Measurements from ENCODE around the gene AP3B1. TPM values are rescaled to one million over a fixed set of nuclear protein-coding genes. Genes with fewer than 3 reads are reported as not detected.

AP3B1 gene
- polyA plus RNA-seq, 1 of the 3 experiments (the other 2 are of a cell fraction), result 18.0 TPM

DNA sequence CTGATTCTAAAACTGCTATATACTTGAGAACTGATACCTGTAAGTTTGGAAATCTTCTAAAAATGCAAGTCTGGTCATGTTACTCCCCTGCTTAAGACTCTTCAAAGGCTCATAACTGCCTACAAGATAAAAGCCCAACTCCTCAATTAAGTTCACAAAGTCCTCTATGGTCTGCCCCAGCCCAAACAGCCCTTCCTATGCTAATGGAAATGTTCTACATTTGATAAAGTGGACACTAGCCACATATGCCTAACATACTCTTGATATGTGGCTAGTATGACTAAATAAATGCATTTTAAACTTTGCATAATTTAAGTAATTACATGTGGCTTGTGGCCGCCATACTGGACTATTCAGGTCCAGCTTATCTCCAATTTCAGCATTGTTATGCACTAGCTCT lies 204.5 kb downstream of the AP3B1 start:
- no peaks in the 10 kb centered on the region for H3K27me3 ChIP-seq (ENCODE audit: insufficient read depth)
- WGBS (ENCODE audit: low lambda C conversion rate), result 100% methylated on average over 1 of the region's 1 CpG
- no peak for DNase-seq
- no peaks in the 10 kb centered on the region for H4K20me1 ChIP-seq (ENCODE audit: insufficient read depth)
- no peaks in the 10 kb centered on the region for H3K9me2 ChIP-seq
- no peaks in the 10 kb centered on the region; the same call in 1 of the 2 replicates for H3K79me2 ChIP-seq (ENCODE audit: insufficient read depth)
- H3F3A ChIP-seq (replicated peaks; ENCODE audit: insufficient read depth), result no peaks in the 10 kb centered on the region
- no peaks in the 10 kb centered on the region for H3K9me3 ChIP-seq
- ChIA-PET CTCF (interaction anchor here (0.9 to 1.3 kb wide), 2 partner anchors 9 to 36 kb away, joined by 3 read pairs; no protein-coding TSS in a partner anchor), POLR2A (no interaction called here)
- no peaks in the 10 kb centered on the region for H3K4me1 ChIP-seq (ENCODE audit: control insufficient read depth in 1 of 2, insufficient read depth in 2 of 2, low read depth in 1 of 2, low read length in 1 of 2)
- no peak overlapping the region for H2AFZ ChIP-seq (ENCODE audit: low read depth)
- no peak overlapping the region for H3K27ac ChIP-seq (ENCODE audit: low read depth in 2 of 2, low read length in 1 of 2)
- TF ChIP-seq POLR2AphosphoS5 (IDR thresholded peaks at IDR 0.05; ENCODE audit: low read depth, low read length) (no peak), RXRA (IDR thresholded peaks at IDR 0.05; ENCODE audit: borderline replicate concordance, low read depth) (no peak), RCOR1 (IDR thresholded peaks at IDR 0.05; ENCODE audit: low read length) (no peak), RAD21 (IDR thresholded peaks at IDR 0.05; ENCODE audit: low read length) (no peak), SMC3 (IDR thresholded peaks at IDR 0.05; ENCODE audit: low read depth, low read length) (no peak), SIN3A (IDR thresholded peaks at IDR 0.05; ENCODE audit: borderline replicate concordance, low read depth, low read length) (no peak), NFIC (IDR thresholded peaks at IDR 0.05; ENCODE audit: borderline replicate concordance) (no peak), MXI1 (IDR thresholded peaks at IDR 0.05; ENCODE audit: low read depth, low read length) (no peak), EP300 (IDR thresholded peaks at IDR 0.05; ENCODE audit: borderline replicate concordance in 1 of 2, low read depth in 1 of 2, low read length in 1 of 2) (no peak), TAF1 (IDR thresholded peaks at IDR 0.05; ENCODE audit: borderline replicate concordance, low read depth, low read length) (no peak), ELF1 (IDR thresholded peaks at IDR 0.05) (no peak), FOXJ3 (CRISPR knock-in tag; IDR thresholded peaks at IDR 0.05) (no peak), NRF1 (IDR thresholded peaks at IDR 0.05; ENCODE audit: low read depth, low read length) (no peak)
- TF ChIP-seq, protein P1, sequence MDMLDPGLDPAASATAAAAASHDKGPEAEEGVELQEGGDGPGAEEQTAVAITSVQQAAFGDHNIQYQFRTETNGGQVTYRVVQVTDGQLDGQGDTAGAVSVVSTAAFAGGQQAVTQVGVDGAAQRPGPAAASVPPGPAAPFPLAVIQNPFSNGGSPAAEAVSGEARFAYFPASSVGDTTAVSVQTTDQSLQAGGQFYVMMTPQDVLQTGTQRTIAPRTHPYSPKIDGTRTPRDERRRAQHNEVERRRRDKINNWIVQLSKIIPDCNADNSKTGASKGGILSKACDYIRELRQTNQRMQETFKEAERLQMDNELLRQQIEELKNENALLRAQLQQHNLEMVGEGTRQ (IDR thresholded peaks at IDR 0.05; ENCODE audit: borderline replicate concordance, low read depth, low read length), result no peak
- H3K4me2 ChIP-seq, result no peak overlapping the region
- no peak overlapping the region for H3K4me3 ChIP-seq (ENCODE audit: low read depth in 2 of 2, low read length in 1 of 2)
- H3K9ac ChIP-seq, result no peak overlapping the region
- peaks cover 30 to 55% of the 10 kb centered on the region in 2 experiments for H3K36me3 ChIP-seq (replicated peaks in 1 of 2; ENCODE audit: control insufficient read depth in 1 of 2, insufficient read depth in 2 of 2, low read length in 1 of 2)

DNA sequence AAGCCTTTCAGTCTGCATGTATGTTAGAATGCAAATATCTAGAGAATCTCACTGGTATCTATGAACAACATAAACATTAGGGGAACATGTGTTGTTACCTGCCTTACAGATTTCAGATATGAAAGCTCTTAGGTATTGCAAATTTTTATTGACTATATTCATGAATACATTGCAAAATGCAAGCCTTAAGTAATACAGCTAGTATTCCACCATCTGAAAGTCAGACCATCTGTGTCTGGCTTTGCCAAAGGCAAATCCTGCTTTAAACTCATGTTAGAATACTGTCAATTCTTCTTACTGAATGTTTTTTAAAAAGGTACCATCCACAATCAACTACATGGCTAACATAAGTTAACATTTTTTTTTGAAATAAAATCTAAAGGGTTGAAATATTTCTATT lies 215.6 kb downstream of the AP3B1 start:
- H3K27me3 ChIP-seq (ENCODE audit: insufficient read depth), result no peaks in the 10 kb centered on the region
- CTCF ChIA-PET, result no interaction called here
- no peak overlapping the region for H2AFZ ChIP-seq (ENCODE audit: low read depth)
- peaks cover 3% of the 10 kb centered on the region for H3F3A ChIP-seq (replicated peaks; ENCODE audit: insufficient read depth)
- H3K9me2 ChIP-seq, result no peaks in the 10 kb centered on the region
- peaks cover 3 to 16% of the 10 kb centered on the region in 2 experiments for H3K36me3 ChIP-seq (replicated peaks in 1 of 2; ENCODE audit: control insufficient read depth in 1 of 2, insufficient read depth in 2 of 2, low read length in 1 of 2)
- no peak overlapping the region for H3K9ac ChIP-seq
- no peak for DNase-seq
- no peaks in the 10 kb centered on the region for H3K4me1 ChIP-seq (ENCODE audit: control insufficient read depth in 1 of 2, insufficient read depth in 2 of 2, low read depth in 1 of 2, low read length in 1 of 2)
- no peaks in the 10 kb centered on the region for H3K79me2 ChIP-seq (ENCODE audit: insufficient read depth)
- no peak overlapping the region for H3K4me3 ChIP-seq (ENCODE audit: low read depth in 2 of 2, low read length in 1 of 2)
- H3K9me3 ChIP-seq, result no peaks in the 10 kb centered on the region
- no peak overlapping the region for H3K4me2 ChIP-seq
- POLR2A ChIA-PET, result no interaction called here
- H4K20me1 ChIP-seq (ENCODE audit: insufficient read depth), result no peaks in the 10 kb centered on the region
- H3K27ac ChIP-seq (ENCODE audit: low read depth in 2 of 2, low read length in 1 of 2), result no peak overlapping the region
- no peak for TF ChIP-seq FOXJ3 (CRISPR knock-in tag; IDR thresholded peaks at IDR 0.05)
- TF ChIP-seq, protein P2, sequence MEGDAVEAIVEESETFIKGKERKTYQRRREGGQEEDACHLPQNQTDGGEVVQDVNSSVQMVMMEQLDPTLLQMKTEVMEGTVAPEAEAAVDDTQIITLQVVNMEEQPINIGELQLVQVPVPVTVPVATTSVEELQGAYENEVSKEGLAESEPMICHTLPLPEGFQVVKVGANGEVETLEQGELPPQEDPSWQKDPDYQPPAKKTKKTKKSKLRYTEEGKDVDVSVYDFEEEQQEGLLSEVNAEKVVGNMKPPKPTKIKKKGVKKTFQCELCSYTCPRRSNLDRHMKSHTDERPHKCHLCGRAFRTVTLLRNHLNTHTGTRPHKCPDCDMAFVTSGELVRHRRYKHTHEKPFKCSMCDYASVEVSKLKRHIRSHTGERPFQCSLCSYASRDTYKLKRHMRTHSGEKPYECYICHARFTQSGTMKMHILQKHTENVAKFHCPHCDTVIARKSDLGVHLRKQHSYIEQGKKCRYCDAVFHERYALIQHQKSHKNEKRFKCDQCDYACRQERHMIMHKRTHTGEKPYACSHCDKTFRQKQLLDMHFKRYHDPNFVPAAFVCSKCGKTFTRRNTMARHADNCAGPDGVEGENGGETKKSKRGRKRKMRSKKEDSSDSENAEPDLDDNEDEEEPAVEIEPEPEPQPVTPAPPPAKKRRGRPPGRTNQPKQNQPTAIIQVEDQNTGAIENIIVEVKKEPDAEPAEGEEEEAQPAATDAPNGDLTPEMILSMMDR (IDR thresholded peaks at IDR 0.05), result no peak
- TF ChIP-seq POLR2AphosphoS5 (IDR thresholded peaks at IDR 0.05; ENCODE audit: low read depth, low read length), result no peak
- TF ChIP-seq, protein P3, sequence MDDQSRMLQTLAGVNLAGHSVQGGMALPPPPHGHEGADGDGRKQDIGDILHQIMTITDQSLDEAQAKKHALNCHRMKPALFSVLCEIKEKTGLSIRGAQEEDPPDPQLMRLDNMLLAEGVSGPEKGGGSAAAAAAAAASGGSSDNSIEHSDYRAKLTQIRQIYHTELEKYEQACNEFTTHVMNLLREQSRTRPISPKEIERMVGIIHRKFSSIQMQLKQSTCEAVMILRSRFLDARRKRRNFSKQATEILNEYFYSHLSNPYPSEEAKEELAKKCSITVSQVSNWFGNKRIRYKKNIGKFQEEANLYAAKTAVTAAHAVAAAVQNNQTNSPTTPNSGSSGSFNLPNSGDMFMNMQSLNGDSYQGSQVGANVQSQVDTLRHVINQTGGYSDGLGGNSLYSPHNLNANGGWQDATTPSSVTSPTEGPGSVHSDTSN (IDR thresholded peaks at IDR 0.05), result no peak
- no peak for TF ChIP-seq SIN3A (IDR thresholded peaks at IDR 0.05; ENCODE audit: borderline replicate concordance, low read depth, low read length)
- no peak for TF ChIP-seq YY1 (IDR thresholded peaks at IDR 0.05; ENCODE audit: low read depth)
- TF ChIP-seq, protein P4, sequence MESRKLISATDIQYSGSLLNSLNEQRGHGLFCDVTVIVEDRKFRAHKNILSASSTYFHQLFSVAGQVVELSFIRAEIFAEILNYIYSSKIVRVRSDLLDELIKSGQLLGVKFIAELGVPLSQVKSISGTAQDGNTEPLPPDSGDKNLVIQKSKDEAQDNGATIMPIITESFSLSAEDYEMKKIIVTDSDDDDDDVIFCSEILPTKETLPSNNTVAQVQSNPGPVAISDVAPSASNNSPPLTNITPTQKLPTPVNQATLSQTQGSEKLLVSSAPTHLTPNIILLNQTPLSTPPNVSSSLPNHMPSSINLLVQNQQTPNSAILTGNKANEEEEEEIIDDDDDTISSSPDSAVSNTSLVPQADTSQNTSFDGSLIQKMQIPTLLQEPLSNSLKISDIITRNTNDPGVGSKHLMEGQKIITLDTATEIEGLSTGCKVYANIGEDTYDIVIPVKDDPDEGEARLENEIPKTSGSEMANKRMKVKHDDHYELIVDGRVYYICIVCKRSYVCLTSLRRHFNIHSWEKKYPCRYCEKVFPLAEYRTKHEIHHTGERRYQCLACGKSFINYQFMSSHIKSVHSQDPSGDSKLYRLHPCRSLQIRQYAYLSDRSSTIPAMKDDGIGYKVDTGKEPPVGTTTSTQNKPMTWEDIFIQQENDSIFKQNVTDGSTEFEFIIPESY (IDR thresholded peaks at IDR 0.05; ENCODE audit: borderline replicate concordance, low read depth), result no peak
- no peak for TF ChIP-seq FOXM1 (IDR thresholded peaks at IDR 0.05; ENCODE audit: low read depth)
- no peak for TF ChIP-seq RAD21 (IDR thresholded peaks at IDR 0.05; ENCODE audit: low read length)
- no peak for TF ChIP-seq EZH2phosphoT487 (IDR thresholded peaks at IDR 0.05; ENCODE audit: borderline replicate concordance, low read depth)
- no peak for TF ChIP-seq CHD2 (IDR thresholded peaks at IDR 0.05; ENCODE audit: low read length, partially characterized antibody)
- TF ChIP-seq TEAD4 (IDR thresholded peaks at IDR 0.05; ENCODE audit: borderline replicate concordance, insufficient read depth), result no peak
- no peak for TF ChIP-seq EP300 (IDR thresholded peaks at IDR 0.05; ENCODE audit: borderline replicate concordance in 1 of 2, low read depth in 1 of 2, low read length in 1 of 2)
- no peak for TF ChIP-seq TCF12 (IDR thresholded peaks at IDR 0.05)
- no peak for TF ChIP-seq JUND (IDR thresholded peaks at IDR 0.05)
- no peak for TF ChIP-seq FOSL2 (IDR thresholded peaks at IDR 0.05; ENCODE audit: borderline replicate concordance, low read depth)
